HEK293 (cell line): Measurements from ENCODE around the gene KCNK3.

Source experiments
- CTCF ChIA-PET: fragments of 350-600 bp; formaldehyde crosslinking; extraction: SDS; loops from one replicate; lab custom pipeline; 2021; ENCODE audit warnings: antibody characterized with exemption; lab: Yijun Ruan, JAX
- POLR2A ChIA-PET: fragments of 300-600 bp; formaldehyde crosslinking; extraction: SDS; loops from one replicate; lab custom pipeline; 2020; ENCODE audit warnings: antibody characterized with exemption, inconsistent platforms; lab: Yijun Ruan, JAX
- H3K27ac ChIP-seq: fragments of 200-500 bp; sonication (Bioruptor generic); 2 replicates; pipeline ENCODE4 v1.5.1; 2014; ENCODE audit warnings: low read depth, low read length, control low read depth, inconsistent platforms; ENCODE audit errors: extremely low read depth
- H3K36me3 ChIP-seq, 2 experiments: fragments of 200-500 bp in 1 of 2; sonication (Bioruptor generic) in 1 of 2; 1 replicate in 1 of 2; 2 replicates in 1 of 2; pipeline ENCODE4 v1.5.1; 2014 to 2017; ENCODE audit warnings: inconsistent platforms in 2 of 2, low read length in 2 of 2; ENCODE audit not compliant: control insufficient read depth in 2 of 2, insufficient read depth in 1 of 2
- H3K4me1 ChIP-seq: fragments of 200-500 bp; sonication (Bioruptor generic); 2 replicates; pipeline ENCODE4 v1.5.1; 2014; ENCODE audit warnings: mild to moderate bottlenecking, low read length, inconsistent platforms; ENCODE audit not compliant: control insufficient read depth, insufficient read depth
- H3K4me3 ChIP-seq: 2 replicates; pipeline ENCODE4 v1.5.1; 2011; ENCODE audit warnings: low read depth, mild to moderate bottlenecking, control low read depth, low read length, moderate library complexity
- H3K9me3 ChIP-seq: fragments of 200-500 bp; sonication (Bioruptor generic); 2 replicates; pipeline ENCODE4 v1.5.1; 2014; ENCODE audit warnings: low read depth, low read length, inconsistent platforms; ENCODE audit not compliant: control insufficient read depth, insufficient read depth
- GLI2 ChIP-seq: fragments of 450-650 bp; formaldehyde crosslinking; IDR thresholded peaks from 2 replicates; pipeline ENCODE4; 2017; ENCODE audit warnings: missing biosample characterization, missing genetic modification characterization, low read depth, borderline replicate concordance
- GLIS2 ChIP-seq: fragments of 450-650 bp; formaldehyde crosslinking; IDR thresholded peaks from 2 replicates; pipeline ENCODE4 v1.5.1; 2016; ENCODE audit warnings: missing biosample characterization, missing genetic modification characterization
- KLF16 ChIP-seq: fragments of 450-650 bp; formaldehyde crosslinking; IDR thresholded peaks from 2 replicates; pipeline ENCODE4 v1.5.1; 2017; ENCODE audit warnings: missing biosample characterization, missing genetic modification characterization
- REPIN1 ChIP-seq: fragments of 450-650 bp; formaldehyde crosslinking; IDR thresholded peaks from 2 replicates; pipeline ENCODE4 v1.5.1; 2017; ENCODE audit warnings: missing biosample characterization, missing genetic modification characterization, low read depth
- SCRT2 ChIP-seq: fragments of 450-650 bp; formaldehyde crosslinking; IDR thresholded peaks from 2 replicates; pipeline ENCODE4 v1.5.1; 2016; ENCODE audit warnings: missing biosample characterization, missing genetic modification characterization
- SP2 ChIP-seq: fragments of 450-650 bp; formaldehyde crosslinking; IDR thresholded peaks from 2 replicates; pipeline ENCODE4 v1.5.1; 2016; ENCODE audit warnings: missing biosample characterization, missing genetic modification characterization
- TCF7L2 ChIP-seq: IDR thresholded peaks from 2 replicates; pipeline ENCODE4 v1.6.1; 2011; ENCODE audit warnings: low read depth, mild to moderate bottlenecking, inconsistent platforms, low read length, moderate library complexity, borderline replicate concordance
- YY2 ChIP-seq: fragments of 450-650 bp; formaldehyde crosslinking; IDR thresholded peaks from 2 replicates; pipeline ENCODE4 v1.5.1; 2016; ENCODE audit warnings: missing biosample characterization, missing genetic modification characterization
- ZFP3 ChIP-seq: fragments of 450-650 bp; formaldehyde crosslinking; IDR thresholded peaks from 2 replicates; pipeline ENCODE4 v1.5.1; 2016; ENCODE audit warnings: low read depth, missing biosample characterization, missing genetic modification characterization
- ZNF121 ChIP-seq: fragments of 450-650 bp; formaldehyde crosslinking; IDR thresholded peaks from 2 replicates; pipeline ENCODE4 v1.5.1; 2016; ENCODE audit warnings: missing biosample characterization, missing genetic modification characterization
- ZNF16 ChIP-seq: fragments of 450-650 bp; formaldehyde crosslinking; IDR thresholded peaks from 2 replicates; pipeline ENCODE4 v1.5.1; 2016; ENCODE audit warnings: low read depth, missing biosample characterization, missing genetic modification characterization
- ZNF2 ChIP-seq: fragments of 450-650 bp; formaldehyde crosslinking; IDR thresholded peaks from 2 replicates; pipeline ENCODE4 v1.5.1; 2016; ENCODE audit warnings: missing biosample characterization, missing genetic modification characterization
- ZNF404 ChIP-seq: fragments of 450-650 bp; formaldehyde crosslinking; IDR thresholded peaks from 2 replicates; pipeline ENCODE4 v1.5.1; 2017; ENCODE audit warnings: missing biosample characterization, missing genetic modification characterization
- ZNF423 ChIP-seq: fragments of 450-650 bp; formaldehyde crosslinking; IDR thresholded peaks from 2 replicates; pipeline ENCODE4 v1.5.1; 2016; ENCODE audit warnings: missing biosample characterization, missing genetic modification characterization
- ZNF629 ChIP-seq: fragments of 450-650 bp; formaldehyde crosslinking; IDR thresholded peaks from 2 replicates; pipeline ENCODE4 v1.5.1; 2017; ENCODE audit warnings: missing biosample characterization, missing genetic modification characterization
- ZNF830 ChIP-seq: fragments of 450-650 bp; IDR thresholded peaks from 2 replicates; pipeline ENCODE4 v1.5.0; 2018; ENCODE audit warnings: missing biosample characterization, missing genetic modification characterization, low read depth, mild to moderate bottlenecking, moderate library complexity
- TF ChIP-seq, protein P1 (sequence below): fragments of 450-650 bp; formaldehyde crosslinking; IDR thresholded peaks from 2 replicates; pipeline ENCODE4 v1.5.1; 2017; ENCODE audit warnings: missing biosample characterization, missing genetic modification characterization
- TF ChIP-seq, protein P2 (sequence below): fragments of 450-650 bp; formaldehyde crosslinking; IDR thresholded peaks from 2 replicates; pipeline ENCODE4 v1.5.1; 2016; ENCODE audit warnings: missing biosample characterization, missing genetic modification characterization
- TF ChIP-seq, protein P3 (sequence below): fragments of 450-650 bp; formaldehyde crosslinking; conservative IDR thresholded peaks from 2 replicates; pipeline ENCODE4 v1.5.1; 2016; ENCODE audit warnings: low read depth, missing biosample characterization, missing genetic modification characterization
- TF ChIP-seq, protein P4 (sequence below): fragments of 450-650 bp; formaldehyde crosslinking; IDR thresholded peaks from 2 replicates; pipeline ENCODE4 v1.5.1; 2016; ENCODE audit warnings: missing biosample characterization, missing genetic modification characterization, low read depth

KCNK3 gene

DNA sequence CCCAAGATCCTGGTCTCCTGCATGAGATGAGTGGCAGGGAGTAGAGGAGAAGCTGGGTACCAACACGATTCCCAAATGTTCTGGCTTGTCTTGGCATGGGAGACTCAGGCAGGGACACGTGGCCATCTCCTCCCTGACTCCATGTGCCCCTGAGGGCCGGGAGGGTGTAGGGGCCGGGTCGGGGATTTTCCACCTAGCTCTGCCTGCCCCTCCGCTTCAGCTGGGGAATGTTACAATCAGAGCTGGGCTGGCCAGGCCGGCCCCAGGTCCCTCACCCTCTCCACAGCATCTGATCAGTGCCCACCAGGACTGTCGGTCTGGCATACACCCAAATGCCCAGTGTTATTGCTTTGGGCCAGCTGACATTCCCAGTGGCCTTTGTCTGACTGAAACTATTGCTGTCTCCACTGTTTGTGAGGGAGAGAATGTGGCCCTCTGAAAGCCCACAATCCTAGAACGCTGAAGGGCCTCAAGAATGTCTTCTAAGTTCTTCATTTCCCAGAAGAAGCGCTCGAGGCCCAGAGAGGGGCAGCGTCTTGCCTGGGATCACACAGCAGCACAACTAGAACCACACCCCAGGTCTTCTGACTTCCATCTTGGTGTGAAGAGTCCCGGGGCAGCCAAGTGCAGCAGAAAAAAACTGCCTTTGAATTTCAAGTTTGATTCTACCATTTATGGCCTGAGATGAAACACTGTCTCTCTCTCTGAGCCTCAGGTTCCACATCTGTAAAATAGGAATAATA is 23.2 kb downstream of the KCNK3 start:
- ChIA-PET CTCF (interaction anchor here (1.2 kb wide), 1 partner anchor 32 kb away, joined by 4 read pairs; no protein-coding TSS in a partner anchor), POLR2A (no interaction called here)
- Histone ChIP-seq H3K27ac (no peak overlapping the region), H3K9me3 (no peaks in the 10 kb centered on the region), H3K36me3 (no peaks in the 10 kb centered on the region), H3K4me1 (peaks cover under 1% of the 10 kb centered on the region), H3K4me3 (no peak overlapping the region)
- no peak for TF ChIP-seq ZNF629 (tag by site-specific recombination)
- TF ChIP-seq TCF7L2: no peak
- no peak for TF ChIP-seq GLIS2
- no peak for TF ChIP-seq ZNF2 (tag by site-specific recombination)
- TF ChIP-seq, protein P1, sequence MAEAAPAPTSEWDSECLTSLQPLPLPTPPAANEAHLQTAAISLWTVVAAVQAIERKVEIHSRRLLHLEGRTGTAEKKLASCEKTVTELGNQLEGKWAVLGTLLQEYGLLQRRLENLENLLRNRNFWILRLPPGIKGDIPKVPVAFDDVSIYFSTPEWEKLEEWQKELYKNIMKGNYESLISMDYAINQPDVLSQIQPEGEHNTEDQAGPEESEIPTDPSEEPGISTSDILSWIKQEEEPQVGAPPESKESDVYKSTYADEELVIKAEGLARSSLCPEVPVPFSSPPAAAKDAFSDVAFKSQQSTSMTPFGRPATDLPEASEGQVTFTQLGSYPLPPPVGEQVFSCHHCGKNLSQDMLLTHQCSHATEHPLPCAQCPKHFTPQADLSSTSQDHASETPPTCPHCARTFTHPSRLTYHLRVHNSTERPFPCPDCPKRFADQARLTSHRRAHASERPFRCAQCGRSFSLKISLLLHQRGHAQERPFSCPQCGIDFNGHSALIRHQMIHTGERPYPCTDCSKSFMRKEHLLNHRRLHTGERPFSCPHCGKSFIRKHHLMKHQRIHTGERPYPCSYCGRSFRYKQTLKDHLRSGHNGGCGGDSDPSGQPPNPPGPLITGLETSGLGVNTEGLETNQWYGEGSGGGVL (tag by site-specific recombination): no peak
- no peak for TF ChIP-seq ZNF830
- TF ChIP-seq REPIN1 (tag by site-specific recombination): no peak
- TF ChIP-seq ZNF121 (tag by site-specific recombination): no peak

DNA sequence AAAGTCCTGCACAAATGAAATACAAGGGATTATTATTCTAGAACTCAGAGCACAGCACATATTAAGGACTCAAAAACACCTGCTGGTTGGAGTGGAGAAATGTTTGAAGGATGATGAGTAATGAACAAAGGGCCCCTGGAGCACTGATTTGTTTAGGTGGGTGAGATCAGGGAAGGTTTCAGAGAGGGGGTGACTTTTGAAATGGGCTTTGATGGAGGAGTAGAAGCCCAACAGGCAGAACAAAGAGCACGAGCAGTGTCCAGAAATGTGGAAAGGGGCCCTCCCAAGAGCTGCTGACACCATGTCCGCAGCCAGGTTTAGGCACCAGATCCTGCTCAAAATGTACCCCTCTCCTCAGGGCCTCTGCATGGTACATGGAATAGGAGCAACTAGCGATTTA is 23.8 kb downstream of the KCNK3 start:
- ChIA-PET POLR2A (no interaction called here), CTCF (interaction anchor here (1.2 kb wide), 1 partner anchor 31 kb away, joined by 4 read pairs; no protein-coding TSS in a partner anchor)
- TF ChIP-seq SP2 (tag by site-specific recombination) (no peak), ZFP3 (peak; percentile 43; the same call in 1 of the 2 replicates)
- Histone ChIP-seq H3K9me3 (no peaks in the 10 kb centered on the region), H3K27ac (no peak overlapping the region), H3K4me3 (no peak overlapping the region), H3K36me3 (no peaks in the 10 kb centered on the region), H3K4me1 (peaks cover 3% of the 10 kb centered on the region)

DNA sequence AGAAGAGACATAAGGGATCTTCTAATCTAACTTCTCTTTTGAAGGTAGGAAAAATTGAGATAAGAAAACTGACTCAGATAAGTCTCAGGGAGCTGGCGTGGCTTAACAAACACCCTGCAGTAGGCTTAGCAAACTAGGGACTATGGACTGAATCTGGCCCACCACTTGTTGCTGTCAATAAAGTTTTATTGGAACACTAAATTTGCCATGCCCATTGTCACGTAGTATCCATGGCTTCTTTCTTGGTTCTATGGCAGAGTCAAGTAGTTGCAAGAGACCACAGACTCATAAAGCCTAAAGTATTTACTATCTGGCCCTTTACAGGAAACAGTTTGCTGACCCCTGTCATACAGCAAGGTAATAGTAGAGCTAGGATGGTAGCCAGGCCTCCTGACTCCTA is 24.2 kb downstream of the KCNK3 start:
- H3K36me3 ChIP-seq: no peaks in the 10 kb centered on the region
- H3K4me3 ChIP-seq: no peak overlapping the region
- H3K9me3 ChIP-seq: no peaks in the 10 kb centered on the region
- POLR2A ChIA-PET: no interaction called here
- no peak overlapping the region for H3K27ac ChIP-seq
- TF ChIP-seq TCF7L2 (no peak), GLI2 (no peak), ZNF423 (tag by site-specific recombination) (no peak), ZNF16 (tag by site-specific recombination) (no peak), SCRT2 (peak; percentile 61), KLF16 (tag by site-specific recombination) (no peak)
- TF ChIP-seq, protein P2, sequence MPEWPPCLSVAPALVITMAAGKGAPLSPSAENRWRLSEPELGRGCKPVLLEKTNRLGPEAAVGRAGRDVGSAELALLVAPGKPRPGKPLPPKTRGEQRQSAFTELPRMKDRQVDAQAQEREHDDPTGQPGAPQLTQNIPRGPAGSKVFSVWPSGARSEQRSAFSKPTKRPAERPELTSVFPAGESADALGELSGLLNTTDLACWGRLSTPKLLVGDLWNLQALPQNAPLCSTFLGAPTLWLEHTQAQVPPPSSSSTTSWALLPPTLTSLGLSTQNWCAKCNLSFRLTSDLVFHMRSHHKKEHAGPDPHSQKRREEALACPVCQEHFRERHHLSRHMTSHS: no peak
- CTCF ChIA-PET: no interaction called here
- H3K4me1 ChIP-seq: peaks cover 3% of the 10 kb centered on the region

DNA sequence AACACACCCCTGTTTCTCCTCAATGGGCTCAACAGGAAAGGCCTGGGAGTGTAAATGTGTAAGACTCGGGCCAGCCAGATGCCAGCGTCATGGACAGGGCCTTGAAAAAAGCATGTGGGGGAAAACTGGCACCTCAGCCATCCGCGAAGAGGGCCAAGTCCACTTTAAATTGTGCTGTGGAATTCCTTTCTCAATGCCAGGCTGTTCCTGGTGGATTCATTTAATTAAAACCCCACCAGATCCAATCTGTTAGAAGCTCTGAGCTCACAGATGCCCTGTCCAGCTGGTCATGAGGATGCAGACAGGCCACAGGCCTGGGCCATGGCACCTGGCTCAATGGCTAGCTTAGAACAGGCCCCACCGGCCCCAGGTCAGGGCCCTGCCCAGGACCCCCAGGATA is 24.8 kb downstream of the KCNK3 start:
- Histone ChIP-seq H3K36me3 (no peaks in the 10 kb centered on the region), H3K4me1 (peaks cover 3% of the 10 kb centered on the region), H3K4me3 (no peak overlapping the region), H3K27ac (no peak overlapping the region), H3K9me3 (no peaks in the 10 kb centered on the region)
- ChIA-PET CTCF (interaction anchor here (0.6 to 1.6 kb wide), 2 partner anchors 10 to 112 kb away, joined by 3 read pairs; no protein-coding TSS in a partner anchor), POLR2A (no interaction called here)
- TF ChIP-seq, protein P3, sequence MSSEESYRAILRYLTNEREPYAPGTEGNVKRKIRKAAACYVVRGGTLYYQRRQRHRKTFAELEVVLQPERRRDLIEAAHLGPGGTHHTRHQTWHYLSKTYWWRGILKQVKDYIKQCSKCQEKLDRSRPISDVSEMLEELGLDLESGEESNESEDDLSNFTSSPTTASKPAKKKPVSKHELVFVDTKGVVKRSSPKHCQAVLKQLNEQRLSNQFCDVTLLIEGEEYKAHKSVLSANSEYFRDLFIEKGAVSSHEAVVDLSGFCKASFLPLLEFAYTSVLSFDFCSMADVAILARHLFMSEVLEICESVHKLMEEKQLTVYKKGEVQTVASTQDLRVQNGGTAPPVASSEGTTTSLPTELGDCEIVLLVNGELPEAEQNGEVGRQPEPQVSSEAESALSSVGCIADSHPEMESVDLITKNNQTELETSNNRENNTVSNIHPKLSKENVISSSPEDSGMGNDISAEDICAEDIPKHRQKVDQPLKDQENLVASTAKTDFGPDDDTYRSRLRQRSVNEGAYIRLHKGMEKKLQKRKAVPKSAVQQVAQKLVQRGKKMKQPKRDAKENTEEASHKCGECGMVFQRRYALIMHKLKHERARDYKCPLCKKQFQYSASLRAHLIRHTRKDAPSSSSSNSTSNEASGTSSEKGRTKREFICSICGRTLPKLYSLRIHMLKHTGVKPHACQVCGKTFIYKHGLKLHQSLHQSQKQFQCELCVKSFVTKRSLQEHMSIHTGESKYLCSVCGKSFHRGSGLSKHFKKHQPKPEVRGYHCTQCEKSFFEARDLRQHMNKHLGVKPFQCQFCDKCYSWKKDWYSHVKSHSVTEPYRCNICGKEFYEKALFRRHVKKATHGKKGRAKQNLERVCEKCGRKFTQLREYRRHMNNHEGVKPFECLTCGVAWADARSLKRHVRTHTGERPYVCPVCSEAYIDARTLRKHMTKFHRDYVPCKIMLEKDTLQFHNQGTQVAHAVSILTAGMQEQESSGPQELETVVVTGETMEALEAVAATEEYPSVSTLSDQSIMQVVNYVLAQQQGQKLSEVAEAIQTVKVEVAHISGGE (tag by site-specific recombination): no peak
- TF ChIP-seq, protein P4, sequence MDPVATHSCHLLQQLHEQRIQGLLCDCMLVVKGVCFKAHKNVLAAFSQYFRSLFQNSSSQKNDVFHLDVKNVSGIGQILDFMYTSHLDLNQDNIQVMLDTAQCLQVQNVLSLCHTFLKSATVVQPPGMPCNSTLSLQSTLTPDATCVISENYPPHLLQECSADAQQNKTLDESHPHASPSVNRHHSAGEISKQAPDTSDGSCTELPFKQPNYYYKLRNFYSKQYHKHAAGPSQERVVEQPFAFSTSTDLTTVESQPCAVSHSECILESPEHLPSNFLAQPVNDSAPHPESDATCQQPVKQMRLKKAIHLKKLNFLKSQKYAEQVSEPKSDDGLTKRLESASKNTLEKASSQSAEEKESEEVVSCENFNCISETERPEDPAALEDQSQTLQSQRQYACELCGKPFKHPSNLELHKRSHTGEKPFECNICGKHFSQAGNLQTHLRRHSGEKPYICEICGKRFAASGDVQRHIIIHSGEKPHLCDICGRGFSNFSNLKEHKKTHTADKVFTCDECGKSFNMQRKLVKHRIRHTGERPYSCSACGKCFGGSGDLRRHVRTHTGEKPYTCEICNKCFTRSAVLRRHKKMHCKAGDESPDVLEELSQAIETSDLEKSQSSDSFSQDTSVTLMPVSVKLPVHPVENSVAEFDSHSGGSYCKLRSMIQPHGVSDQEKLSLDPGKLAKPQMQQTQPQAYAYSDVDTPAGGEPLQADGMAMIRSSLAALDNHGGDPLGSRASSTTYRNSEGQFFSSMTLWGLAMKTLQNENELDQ (tag by site-specific recombination): no peak
- no peak for TF ChIP-seq ZNF423 (tag by site-specific recombination)
- TF ChIP-seq ZNF404 (tag by site-specific recombination): no peak
- TF ChIP-seq YY2: no peak
